T1000 (cell line): ENCODE data around the gene ARHGAP45.

Experiments
- DNase-seq: peaks from one replicate; lab custom pipeline; 2025; ENCODE audit warnings: mixed read lengths; lab: John Stamatoyannopoulos, UW

The ARHGAP45 gene

DNA sequence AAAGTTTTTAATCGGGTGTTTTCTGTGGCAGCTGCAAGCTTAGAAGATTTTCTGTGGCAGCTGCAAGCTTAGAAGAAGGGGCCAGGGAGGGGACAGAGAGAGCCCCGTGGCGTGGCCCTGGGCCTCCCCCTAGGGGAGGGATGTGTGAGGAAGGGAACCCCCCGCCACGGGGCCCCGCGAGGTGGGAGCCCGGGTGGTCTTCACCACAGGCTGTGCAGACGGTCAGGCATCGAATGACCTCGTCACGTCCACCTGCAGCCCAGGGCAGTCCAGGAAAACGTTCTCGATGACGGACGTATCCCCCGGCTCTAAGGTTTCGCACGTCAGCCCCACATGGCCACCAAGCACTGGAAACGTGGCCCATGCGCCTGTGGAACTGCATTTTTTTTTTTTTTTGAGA lies 19.6 kb downstream of the ARHGAP45 start:
- DNase-seq, result no peak

GRCh38 chr19:1087813-1088415 lies 20.9 kb downstream of the ARHGAP45 start:
- no peak for DNase-seq

- no peak for DNase-seq
Measured at GRCh38 chr19:1088416-1089010, 21.5 kb downstream of the ARHGAP45 start.

- no peak for DNase-seq
Measured at GRCh38 chr19:1089126-1089771, 22.3 kb downstream of the ARHGAP45 start.

GRCh38 chr19:1089891-1090290 lies 22.9 kb downstream of the ARHGAP45 start:
- DNase-seq, result no peak

- no peak for DNase-seq
Measured at GRCh38 chr19:1090731-1091543, 24.0 kb downstream of the ARHGAP45 start.

- no peak for DNase-seq
Measured at GRCh38 chr19:1091544-1092175, 24.7 kb downstream of the ARHGAP45 start.

- DNase-seq, result no peak
Measured at GRCh38 chr19:1093330-1093729, 26.4 kb downstream of the ARHGAP45 start.

DNA sequence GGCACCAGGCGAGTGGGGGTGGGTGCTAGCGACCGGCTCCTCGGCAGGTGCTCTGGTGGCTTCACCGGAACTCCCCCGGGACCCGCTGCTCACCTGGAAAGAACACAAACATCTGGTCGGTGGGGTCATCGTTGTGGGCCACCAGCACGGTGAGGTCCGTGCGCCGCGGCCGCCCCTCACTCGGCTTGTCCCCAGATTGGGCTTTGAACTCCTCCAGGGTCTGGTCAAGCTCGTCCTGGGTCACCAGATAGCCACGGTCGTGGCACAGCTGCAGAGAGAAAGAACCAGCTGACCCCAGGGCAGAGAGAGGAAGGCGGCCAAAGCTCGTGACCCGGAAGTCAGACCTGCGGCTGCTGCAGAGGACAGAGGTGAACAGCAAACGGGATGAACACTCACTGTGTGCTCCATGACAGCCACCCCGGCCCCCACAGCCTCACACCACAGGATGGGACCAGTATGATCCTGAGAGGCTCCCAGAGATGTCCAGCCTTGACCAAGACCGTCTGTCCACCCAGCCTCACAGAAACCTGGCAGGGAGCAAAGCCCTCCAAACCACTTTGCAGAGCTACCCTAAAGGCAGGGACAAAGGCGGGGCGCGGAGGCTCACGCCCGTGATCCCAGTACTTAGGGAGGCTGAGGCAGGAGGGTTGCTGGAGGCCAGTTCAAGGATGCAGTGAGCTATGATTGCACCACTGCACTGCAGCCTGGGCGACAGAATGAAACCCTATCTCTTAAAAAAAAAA lies 27.0 kb downstream of the ARHGAP45 start:
- DNase-seq, result no peak

DNA sequence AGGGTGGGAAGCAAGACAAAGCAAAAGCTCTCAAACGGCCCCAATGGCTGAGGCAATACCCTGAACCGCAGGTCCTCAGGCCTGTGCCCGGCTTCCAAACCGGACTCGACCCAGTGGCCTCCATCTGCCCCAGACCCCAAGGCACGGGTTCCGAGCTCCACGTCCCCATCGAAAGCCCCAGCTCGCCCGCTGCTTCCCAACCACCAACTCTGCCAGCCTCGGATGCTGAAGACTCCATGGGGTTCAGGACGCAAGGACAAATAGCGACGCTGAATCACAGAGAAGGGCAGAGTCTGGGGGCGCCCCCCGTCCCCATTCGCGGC lies 27.6 kb downstream of the ARHGAP45 start:
- no peak for DNase-seq

DNA sequence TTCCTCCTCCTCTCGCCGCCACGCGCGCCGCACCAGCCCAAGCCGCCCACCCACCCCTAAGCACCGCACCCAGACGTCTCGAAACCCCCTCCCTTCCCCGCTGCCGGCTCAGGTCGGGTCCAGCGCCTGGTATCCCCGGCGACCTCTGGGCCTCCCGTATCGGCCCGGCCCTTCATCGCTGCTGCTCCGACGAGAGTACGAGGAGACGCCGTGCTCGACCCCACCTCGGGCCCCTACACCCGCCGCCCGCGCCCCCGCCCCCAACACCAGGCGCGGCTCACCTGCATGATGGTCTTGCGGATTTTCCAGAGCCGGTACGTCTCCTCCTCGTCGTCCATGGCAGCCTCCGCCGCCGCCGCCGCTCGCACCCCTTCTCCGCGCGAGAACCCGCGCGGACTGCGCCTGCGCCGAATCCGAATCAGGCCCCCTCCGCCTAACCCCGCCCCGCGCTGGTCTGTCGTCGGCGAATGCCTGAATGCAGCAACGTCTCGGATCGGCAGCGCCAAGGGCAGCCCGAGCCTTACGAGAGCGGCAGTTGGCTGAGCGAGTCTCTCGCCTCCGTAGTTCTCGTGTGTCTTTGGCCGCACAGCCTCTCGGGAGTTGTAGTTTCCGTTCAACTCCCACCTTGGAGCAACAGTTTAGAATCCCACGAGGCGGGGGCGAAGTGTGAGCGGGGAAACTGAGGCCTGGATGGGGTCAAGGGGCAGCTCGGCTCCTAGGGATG lies 28.2 kb downstream of the ARHGAP45 start, which contains the start of gene POLR2E:
Gene POLR2E (minus strand): TSS at position 398 of the 724 bp plus-strand sequence. CDS start 60 bp downstream, at position 338.
- DNase-seq, result peak; percentile 98

DNA sequence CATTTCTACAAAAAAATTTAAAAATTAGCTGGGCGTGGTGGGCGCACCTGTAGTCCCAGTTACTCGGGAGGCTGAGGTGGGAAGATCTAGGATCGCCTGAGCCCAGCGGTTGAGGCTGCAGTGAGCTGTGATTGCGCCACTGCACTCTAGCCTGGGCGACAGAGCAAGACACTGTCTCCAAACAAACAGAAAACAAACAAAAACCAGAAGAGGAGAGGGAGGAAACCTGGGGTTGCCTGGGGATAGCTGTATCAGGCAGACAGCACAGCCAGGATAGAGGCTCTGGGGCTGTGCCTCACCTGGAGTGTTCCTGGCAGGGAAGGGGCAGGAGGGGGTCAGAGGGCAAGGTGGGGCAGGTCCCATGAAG lies 30.8 kb downstream of the ARHGAP45 start:
- no peak for DNase-seq

- DNase-seq, result no peak
Measured at GRCh38 chr19:1098177-1099051, 31.4 kb downstream of the ARHGAP45 start.

- DNase-seq, result no peak
Measured at GRCh38 chr19:1101337-1101698, 34.4 kb downstream of the ARHGAP45 start.

- DNase-seq, result peak; percentile 93
Measured at GRCh38 chr19:1102407-1103131, 35.6 kb downstream of the ARHGAP45 start.

DNA sequence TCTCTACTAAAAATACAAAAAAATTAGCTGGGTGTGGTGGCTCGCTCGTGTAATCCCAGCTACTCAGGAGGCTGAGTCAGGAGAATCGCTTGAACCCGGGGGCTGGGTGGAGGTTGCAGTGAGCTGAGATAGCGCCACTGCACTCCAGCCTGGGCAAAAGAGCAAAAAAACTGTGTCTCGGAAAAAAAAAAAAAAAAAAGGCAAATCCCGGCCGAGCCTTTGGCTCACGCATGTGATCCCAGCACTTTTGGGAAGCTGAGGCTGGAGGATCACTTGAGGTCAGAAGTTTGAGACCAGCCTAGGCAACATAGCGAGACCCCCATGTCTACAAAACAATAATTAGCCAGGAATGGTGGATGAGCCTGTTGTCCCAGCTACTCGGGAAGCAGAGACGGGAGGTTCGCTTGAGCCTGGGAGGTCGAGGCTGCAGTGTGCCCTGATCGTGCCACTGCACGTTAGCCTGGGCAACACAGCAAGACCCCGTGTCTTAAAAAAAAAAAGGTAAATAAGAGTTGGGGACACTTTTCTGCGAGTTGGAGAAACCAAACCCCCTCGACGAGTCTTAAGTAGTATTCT lies 36.3 kb downstream of the ARHGAP45 start:
- no peak for DNase-seq

GRCh38 chr19:1103708-1104310 lies 36.8 kb downstream of the ARHGAP45 start, which contains the start of gene GPX4:
TSS of gene GPX4 (plus strand) at chr19:1103994. CDS start at chr19:1104044, 50 bp downstream.
- peak; percentile 99 for DNase-seq

GRCh38 chr19:1104311-1105007 lies 37.5 kb downstream of the ARHGAP45 start:
- DNase-seq, result peak; percentile 76
